GM19035 (cell line): ENCODE results near the gene NECAB3.

Experiments used
- ATAC-seq: cut with Tn5 transposase; IDR thresholded peaks from one replicate; pipeline ENCODE4 v1.9.1; 2021; ENCODE audit not compliant: unreplicated experiment

Gene NECAB3

GRCh38 chr20:33697129-33697528, 22.9 kb upstream of the NECAB3 start:
- ATAC-seq: no peak

DNA sequence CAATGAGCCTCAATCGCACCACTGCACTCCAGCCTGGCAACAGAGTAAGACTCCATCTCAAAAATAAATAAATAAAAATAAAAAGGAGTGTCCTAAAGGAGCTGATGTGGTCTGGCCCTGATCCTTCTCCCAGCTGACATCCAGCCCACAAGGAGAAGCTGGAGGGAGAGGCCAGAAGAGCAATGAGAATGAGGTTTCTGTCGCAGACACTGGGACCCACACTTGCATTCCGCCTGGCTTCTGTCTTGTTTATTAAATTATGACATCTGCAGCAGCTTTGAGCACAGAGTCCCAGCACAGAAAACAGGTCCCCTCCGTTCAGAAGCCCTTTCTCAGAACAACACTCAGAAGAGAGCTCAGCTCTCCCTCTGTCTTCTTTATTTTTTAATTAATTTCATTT, 22.2 kb upstream of the NECAB3 start:
- no peak for ATAC-seq

DNA sequence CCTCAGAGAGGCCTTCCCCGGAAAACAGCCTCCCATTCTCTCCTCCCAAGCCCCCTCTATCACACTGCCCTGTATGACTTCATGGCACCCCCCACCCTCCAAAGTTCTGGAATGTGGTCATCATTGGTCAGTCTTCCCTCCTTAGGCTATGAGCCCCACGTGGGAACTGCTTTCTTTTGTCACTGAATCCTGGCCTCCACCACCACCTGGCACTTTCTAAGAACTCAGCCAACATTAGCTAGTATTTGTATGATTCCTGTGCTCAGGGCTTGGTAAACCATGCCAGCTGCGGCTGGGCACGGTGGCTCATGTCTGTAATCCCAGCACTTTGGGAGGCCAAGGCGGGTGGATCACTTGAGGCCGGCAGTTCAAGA, 20.4 kb upstream of the NECAB3 start:
- no peak for ATAC-seq

- ATAC-seq: no peak
Measured at GRCh38 chr20:33693741-33694638, 19.8 kb upstream of the NECAB3 start.

DNA sequence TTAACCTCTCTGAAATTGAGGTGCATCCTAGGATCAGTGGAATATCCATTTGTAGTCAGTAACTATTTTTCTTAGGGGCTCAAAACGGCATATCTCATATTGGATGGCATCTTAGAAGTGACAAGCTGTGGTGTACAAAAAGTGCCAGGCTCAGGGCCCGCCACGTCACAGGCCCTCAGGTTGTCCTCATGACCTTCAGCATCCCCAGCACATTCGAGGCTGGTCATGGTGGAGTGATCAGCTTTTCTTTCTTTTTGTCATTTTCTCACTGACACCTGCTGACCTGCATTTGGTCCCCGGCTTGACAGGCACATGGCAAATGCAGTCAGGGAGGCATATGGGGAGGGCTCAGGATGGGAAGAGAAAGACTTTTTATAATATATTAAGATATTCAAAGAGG, 19.1 kb upstream of the NECAB3 start:
- ATAC-seq: no peak

- ATAC-seq: no peak
Measured at GRCh38 chr20:33689973-33690372, 15.7 kb upstream of the NECAB3 start.

DNA sequence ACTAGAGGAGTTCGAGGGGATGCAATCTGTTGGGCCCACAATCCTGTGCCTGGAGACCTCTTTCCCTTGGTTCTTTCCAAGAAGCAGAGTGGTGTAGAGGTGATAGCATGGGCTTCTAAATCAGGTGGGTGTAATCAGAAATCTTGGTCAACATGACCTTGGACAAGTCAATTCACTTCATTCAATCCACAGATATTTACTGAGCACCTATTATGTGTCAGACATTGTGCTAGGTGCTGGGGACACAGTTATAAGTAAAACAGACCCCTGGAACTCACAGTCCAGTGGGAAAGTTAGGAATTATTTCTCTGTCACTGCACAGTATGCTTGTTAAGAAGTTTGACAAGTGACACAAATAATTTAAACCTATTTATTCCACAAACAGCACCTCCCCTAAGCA, 15.3 kb upstream of the NECAB3 start:
- ATAC-seq: no peak

- no peak for ATAC-seq
Measured at GRCh38 chr20:33688938-33689424, 14.8 kb upstream of the NECAB3 start.

GRCh38 chr20:33687993-33688937, 14.0 kb upstream of the NECAB3 start:
- no peak for ATAC-seq

GRCh38 chr20:33687370-33687915, 13.2 kb upstream of the NECAB3 start:
- no peak for ATAC-seq

- ATAC-seq: no peak
Measured at GRCh38 chr20:33686984-33687366, 12.7 kb upstream of the NECAB3 start.

GRCh38 chr20:33686100-33686983, 12.1 kb upstream of the NECAB3 start, which contains the start of gene E2F1:
TSS of gene E2F1 (minus strand) at chr20:33686385. CDS start at chr20:33686264, 121 bp downstream.
- ATAC-seq: peak; percentile 87

GRCh38 chr20:33685328-33686099, 11.3 kb upstream of the NECAB3 start:
- peak; percentile 36 for ATAC-seq

DNA sequence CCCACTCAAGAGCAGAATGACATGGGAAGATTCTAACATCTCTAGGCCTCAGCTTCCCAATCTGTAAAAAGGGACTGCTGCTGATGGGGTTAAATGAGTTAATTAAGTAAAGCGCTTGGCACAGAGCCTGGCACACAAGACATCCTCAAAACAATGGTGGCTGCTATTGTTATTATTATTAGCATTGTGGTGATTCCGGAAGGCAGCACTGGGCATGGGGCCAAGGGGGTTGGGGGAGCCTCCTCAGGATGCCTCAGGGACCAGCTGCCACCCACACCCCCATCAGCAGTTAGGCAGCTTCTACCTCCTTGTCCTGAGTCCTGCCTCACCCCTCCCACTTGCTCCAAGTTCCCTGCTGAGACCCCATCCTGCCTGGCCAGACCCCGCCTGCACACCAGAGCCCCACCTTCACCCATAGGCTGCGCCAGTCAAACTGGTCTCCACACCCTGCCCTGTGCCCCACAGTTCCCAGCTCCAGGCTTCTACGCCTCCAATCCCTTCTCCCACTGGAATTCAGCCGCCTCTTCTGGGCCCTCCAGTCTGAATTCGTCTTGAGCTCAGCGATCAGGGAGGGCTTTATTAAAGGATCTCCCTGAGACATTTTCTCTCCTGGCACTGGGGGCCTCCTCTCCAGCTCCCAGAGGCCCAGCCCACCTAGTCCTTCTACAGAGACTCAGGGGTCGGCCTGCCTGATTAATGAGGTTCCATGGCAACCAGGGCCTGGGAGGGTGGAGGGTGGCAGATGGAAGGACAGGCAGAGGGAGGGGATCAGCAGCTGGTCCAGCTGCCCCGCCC, 10.5 kb upstream of the NECAB3 start:
- no peak for ATAC-seq

- ATAC-seq: no peak
Measured at GRCh38 chr20:33681728-33682353, 7.6 kb upstream of the NECAB3 start.

DNA sequence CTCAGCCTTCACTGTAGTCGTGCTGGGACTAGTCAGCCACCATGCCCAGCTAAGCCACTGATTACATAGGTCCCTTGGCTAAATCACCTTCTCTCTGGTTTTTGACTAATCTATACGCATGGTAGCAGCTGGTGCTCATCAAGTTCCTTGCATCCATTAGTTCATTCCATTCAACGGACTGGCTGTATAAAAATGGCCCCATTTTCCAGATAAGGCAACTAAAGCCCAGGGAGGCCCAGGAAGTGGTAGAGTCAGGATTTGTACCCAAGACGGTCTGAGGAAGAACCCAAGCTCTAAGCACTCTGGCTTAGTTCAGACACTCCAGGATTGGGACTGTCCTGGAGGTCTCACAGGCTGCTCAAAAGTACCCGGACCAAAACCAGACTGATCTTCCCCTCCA, 7.1 kb upstream of the NECAB3 start:
- no peak for ATAC-seq

GRCh38 chr20:33680686-33681085, 6.5 kb upstream of the NECAB3 start:
- no peak for ATAC-seq

DNA sequence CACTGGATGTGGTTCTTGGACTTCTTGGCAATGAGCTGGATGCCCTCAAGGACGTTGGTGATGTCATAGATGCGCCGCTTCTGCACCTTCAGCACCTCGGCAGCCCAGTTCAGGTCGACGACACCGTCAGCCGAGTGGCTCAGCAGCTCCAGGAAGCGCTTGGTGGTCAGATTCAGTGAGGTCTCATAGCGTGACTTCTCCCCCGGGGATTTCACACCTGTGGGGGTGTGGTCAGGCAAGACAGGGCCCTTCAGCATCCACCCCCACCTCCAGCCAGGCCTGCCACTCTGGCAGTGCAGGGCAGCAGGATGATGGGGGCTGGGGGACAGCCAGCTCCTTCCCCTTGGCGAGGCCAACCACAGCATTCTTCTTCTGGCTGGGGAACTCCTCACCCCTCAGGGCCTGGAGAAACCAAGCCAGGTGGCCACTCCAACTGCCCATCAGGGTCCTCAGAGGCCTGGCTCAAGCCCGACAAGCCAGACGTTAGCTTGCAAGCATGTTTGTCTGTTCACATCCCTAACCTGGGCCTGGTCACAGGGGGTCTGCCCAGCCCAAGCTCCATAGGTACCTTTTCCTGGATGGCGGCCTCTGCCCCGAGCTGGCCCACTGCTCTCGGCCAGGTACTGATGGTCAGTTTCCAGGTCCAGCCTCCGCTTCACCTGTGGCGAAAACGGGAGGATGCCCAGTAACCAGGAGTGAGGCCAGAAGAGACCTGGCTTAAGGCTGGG, 5.7 kb upstream of the NECAB3 start:
- peak; percentile 52 for ATAC-seq
